ENCODE measurements around the gene KRT71. TPM values are rescaled to one million over a fixed set of nuclear protein-coding genes. Genes with fewer than 3 reads are reported as not detected.
A peak's percentile ranks its signal among the peaks of the same experiment; 100 is the strongest.
"Not testable (repeated sequence)": the region's sequence is repeated elsewhere in the genome, so short reads cannot be mapped to it uniquely, and the experiment has no call there.

KRT71 gene
- total RNA-seq, 1 donor from 2014 or later, result not detected

GRCh38 chr12:52521568-52522266 is 31.2 kb downstream of the KRT71 start:
- no peak for DNase-seq (ENCODE audit: low read depth in 2 of 2)

- peak in 1 of 2 donors; percentile 22 for DNase-seq (ENCODE audit: low read depth in 2 of 2)
Measured at GRCh38 chr12:52521175-52521567, 31.8 kb downstream of the KRT71 start.

- DNase-seq (ENCODE audit: low read depth in 2 of 2), result no peak
Measured at GRCh38 chr12:52519826-52520662, 32.9 kb downstream of the KRT71 start, which contains the start of gene KRT5. KRT5 (minus strand) TSS chr12:52520394; CDS start chr12:52520296, 98 bp downstream.

GRCh38 chr12:52519387-52519703 is 33.6 kb downstream of the KRT71 start:
- DNase-seq (ENCODE audit: low read depth in 2 of 2), result no peak

GRCh38 chr12:52518574-52519386 is 34.2 kb downstream of the KRT71 start:
- no peak for DNase-seq (ENCODE audit: low read depth in 2 of 2)

GRCh38 chr12:52517888-52518287 is 35.1 kb downstream of the KRT71 start:
- DNase-seq (ENCODE audit: low read depth in 2 of 2), result no peak

GRCh38 chr12:52517005-52517835 is 35.7 kb downstream of the KRT71 start:
- DNase-seq (ENCODE audit: low read depth in 2 of 2), result no peak

GRCh38 chr12:52515927-52516831 is 36.8 kb downstream of the KRT71 start:
- DNase-seq (ENCODE audit: low read depth in 2 of 2), result no peak

- DNase-seq (ENCODE audit: low read depth in 2 of 2), result no peak
Measured at GRCh38 chr12:52515319-52515646, 37.7 kb downstream of the KRT71 start.

- no peak for DNase-seq (ENCODE audit: low read depth in 2 of 2)
Measured at GRCh38 chr12:52514471-52515318, 38.2 kb downstream of the KRT71 start.

GRCh38 chr12:52513736-52514135 is 39.2 kb downstream of the KRT71 start:
- no peak for DNase-seq (ENCODE audit: low read depth in 2 of 2)

GRCh38 chr12:52508211-52508610 is 44.7 kb downstream of the KRT71 start:
- no peak for DNase-seq (ENCODE audit: low read depth in 2 of 2)

- DNase-seq (ENCODE audit: low read depth in 2 of 2), result peak; percentile 45 to 49
Measured at GRCh38 chr12:52506858-52507715, 45.9 kb downstream of the KRT71 start.

- DNase-seq (ENCODE audit: low read depth in 2 of 2), result no peak
Measured at GRCh38 chr12:52502877-52503276, 50.1 kb downstream of the KRT71 start.

- no peak for DNase-seq (ENCODE audit: low read depth in 2 of 2)
Measured at GRCh38 chr12:52501490-52501889, 51.5 kb downstream of the KRT71 start.

- not testable (repeated sequence) for DNase-seq (ENCODE audit: low read depth in 2 of 2)
Measured at GRCh38 chr12:52500574-52500973, 52.4 kb downstream of the KRT71 start.

- no peak for DNase-seq (ENCODE audit: low read depth in 2 of 2)
Measured at GRCh38 chr12:52499806-52500560, 53.0 kb downstream of the KRT71 start.

- DNase-seq (ENCODE audit: low read depth in 2 of 2), result no peak
Measured at GRCh38 chr12:52498946-52499345, 54.0 kb downstream of the KRT71 start.
